OCI-LY3 (cell line): ENCODE measurements around the gene ZBTB16.

Source experiments
- H2AFZ ChIP-seq: fragments of 200-600, 300-600 bp; shearing (Covaris generic); 2 replicates; pipeline ENCODE4 v1.6.0; 2014; ENCODE audit warnings: antibody characterized with exemption, low read depth, low read length
- H3K27ac ChIP-seq: fragments of 200-600, 300-600 bp; sonication (generic); 2 replicates; pipeline ENCODE4 v1.5.1; 2014; ENCODE audit warnings: mild to moderate bottlenecking, low read length, moderate library complexity, mixed read lengths
- H3K27me3 ChIP-seq: fragments of 200-600, 300-600 bp; sonication (generic); 2 replicates; pipeline ENCODE4 v1.6.1; 2014; ENCODE audit warnings: low read depth, low read length, mixed read lengths
- H3K36me3 ChIP-seq: fragments of 200-600, 300-600 bp; sonication (generic); replicated peaks from 2 replicates; pipeline ENCODE3; 2014; ENCODE audit warnings: low read depth, low read length, mixed read lengths
- H3K4me1 ChIP-seq: fragments of 300-600, 200-600 bp; sonication (generic); 2 replicates; pipeline ENCODE4 v1.6.1; 2014; ENCODE audit warnings: low read length, mixed read lengths
- H3K4me2 ChIP-seq: fragments of 200-600, 300-600 bp; sonication (generic); 2 replicates; pipeline ENCODE4 v1.6.1; 2014; ENCODE audit warnings: low read length, mixed read lengths
- H3K4me3 ChIP-seq: fragments of 300-600, 200-600 bp; sonication (generic); 2 replicates; pipeline ENCODE4 v1.5.1; 2014; ENCODE audit warnings: antibody characterized with exemption, mild to moderate bottlenecking, low read length, moderate library complexity
- H3K79me2 ChIP-seq: fragments of 300-600, 200-600 bp; shearing (Covaris generic); 2 replicates; pipeline ENCODE4 v1.6.1; 2014; ENCODE audit warnings: mild to moderate bottlenecking, low read length, mixed read lengths
- H3K9ac ChIP-seq: fragments of 300-600, 200-600 bp; shearing (Covaris generic); 2 replicates; pipeline ENCODE4 v1.6.0; 2014; ENCODE audit warnings: mild to moderate bottlenecking, low read length, moderate library complexity
- H3K9me3 ChIP-seq: fragments of 200-600, 300-600 bp; shearing (Covaris generic); 2 replicates; pipeline ENCODE4 v1.6.1; 2014; ENCODE audit warnings: low read length, mixed read lengths; ENCODE audit not compliant: insufficient read depth
- H4K20me1 ChIP-seq: fragments of 200-600, 300-600 bp; sonication (generic); 2 replicates; pipeline ENCODE4 v1.6.1; 2016; ENCODE audit warnings: low read length, mixed read lengths; ENCODE audit not compliant: insufficient read depth
- CTCF ChIP-seq: fragments of 200-600, 300-600 bp; sonication (generic); IDR thresholded peaks from 2 replicates; pipeline ENCODE4 v1.5.1; 2014; ENCODE audit warnings: antibody characterized with exemption, low read length, low read depth
- EZH2phosphoT487 ChIP-seq: fragments of 200-600 bp; shearing (Covaris generic); IDR thresholded peaks from 2 replicates; pipeline ENCODE4 v1.6.1; 2018; ENCODE audit warnings: antibody characterized with exemption, mixed run types, low read depth

Gene ZBTB16

GRCh38 chr11:114260483-114260882 lies 201.0 kb downstream of the ZBTB16 start:
- H3K9me3 ChIP-seq, result no peaks in the 10 kb centered on the region
- H3K4me3 ChIP-seq, result peak overlapping the region; percentile 48; the same call in 1 of the 2 replicates
- no peak overlapping the region for H3K9ac ChIP-seq
- peaks cover 23% of the 10 kb centered on the region for H3K27me3 ChIP-seq
- H4K20me1 ChIP-seq, result no peaks in the 10 kb centered on the region
- peaks cover 17% of the 10 kb centered on the region for H3K4me1 ChIP-seq
- 0 out of 2 replicates have a peak overlapping the region, but pooled peaks have one; percentile 33 for H2AFZ ChIP-seq
- H3K4me2 ChIP-seq, result peak overlapping the region; percentile 71
- H3K36me3 ChIP-seq, result no peaks in the 10 kb centered on the region
- TF ChIP-seq CTCF, result no peak
- no peak for TF ChIP-seq EZH2phosphoT487
- no peak overlapping the region for H3K27ac ChIP-seq
- no peaks in the 10 kb centered on the region for H3K79me2 ChIP-seq

- Histone ChIP-seq H3K9ac (no peak overlapping the region), H3K4me1 (peaks cover 17% of the 10 kb centered on the region), H3K9me3 (no peaks in the 10 kb centered on the region), H3K27ac (no peak overlapping the region), H2AFZ (no peak overlapping the region), H3K4me2 (no peak overlapping the region), H3K36me3 (no peaks in the 10 kb centered on the region), H3K27me3 (peaks cover 23% of the 10 kb centered on the region), H3K79me2 (no peaks in the 10 kb centered on the region), H3K4me3 (no peak overlapping the region), H4K20me1 (no peaks in the 10 kb centered on the region)
- TF ChIP-seq CTCF (no peak), EZH2phosphoT487 (no peak)
These were observed 202.3 kb downstream of the ZBTB16 start for GRCh38 chr11:114261791-114262190.

- no peaks in the 10 kb centered on the region for H3K36me3 ChIP-seq
- TF ChIP-seq EZH2phosphoT487 (no peak), CTCF (peak; percentile 63)
- no peak overlapping the region for H3K27ac ChIP-seq
- H3K79me2 ChIP-seq, result no peaks in the 10 kb centered on the region
- no peak overlapping the region for H3K4me3 ChIP-seq
- H4K20me1 ChIP-seq, result no peaks in the 10 kb centered on the region
- peaks cover 23% of the 10 kb centered on the region for H3K27me3 ChIP-seq
- no peaks in the 10 kb centered on the region for H3K9me3 ChIP-seq
- no peak overlapping the region for H2AFZ ChIP-seq
- no peak overlapping the region for H3K9ac ChIP-seq
- H3K4me1 ChIP-seq, result peaks cover 17% of the 10 kb centered on the region
- H3K4me2 ChIP-seq, result peak overlapping the region; percentile 28
These were observed 203.4 kb downstream of the ZBTB16 start for GRCh38 chr11:114262681-114263512.

GRCh38 chr11:114263513-114264170 lies 204.1 kb downstream of the ZBTB16 start:
- H3K27ac ChIP-seq, result no peak overlapping the region
- H2AFZ ChIP-seq, result no peak overlapping the region
- H3K9me3 ChIP-seq, result no peaks in the 10 kb centered on the region
- no peaks in the 10 kb centered on the region for H3K36me3 ChIP-seq
- H3K4me1 ChIP-seq, result peaks cover 15% of the 10 kb centered on the region
- no peaks in the 10 kb centered on the region for H3K79me2 ChIP-seq
- no peaks in the 10 kb centered on the region for H4K20me1 ChIP-seq
- H3K27me3 ChIP-seq, result peaks cover 23% of the 10 kb centered on the region
- no peak overlapping the region for H3K4me2 ChIP-seq
- TF ChIP-seq EZH2phosphoT487, result no peak
- TF ChIP-seq CTCF, result no peak
- no peak overlapping the region for H3K4me3 ChIP-seq
- H3K9ac ChIP-seq, result no peak overlapping the region
